HG03045 (cell line): ENCODE measurements around the gene RANBP3.
"Not testable (repeated sequence)": the region's sequence is repeated elsewhere in the genome, so short reads cannot be mapped to it uniquely, and the experiment has no call there.

ENCODE experiments used
- ATAC-seq: cut with Tn5 transposase; IDR thresholded peaks from one replicate; pipeline ENCODE4 v1.9.1; 2021; ENCODE audit warnings: mild to moderate bottlenecking, moderate library complexity; ENCODE audit not compliant: unreplicated experiment

The RANBP3 gene, protein sequence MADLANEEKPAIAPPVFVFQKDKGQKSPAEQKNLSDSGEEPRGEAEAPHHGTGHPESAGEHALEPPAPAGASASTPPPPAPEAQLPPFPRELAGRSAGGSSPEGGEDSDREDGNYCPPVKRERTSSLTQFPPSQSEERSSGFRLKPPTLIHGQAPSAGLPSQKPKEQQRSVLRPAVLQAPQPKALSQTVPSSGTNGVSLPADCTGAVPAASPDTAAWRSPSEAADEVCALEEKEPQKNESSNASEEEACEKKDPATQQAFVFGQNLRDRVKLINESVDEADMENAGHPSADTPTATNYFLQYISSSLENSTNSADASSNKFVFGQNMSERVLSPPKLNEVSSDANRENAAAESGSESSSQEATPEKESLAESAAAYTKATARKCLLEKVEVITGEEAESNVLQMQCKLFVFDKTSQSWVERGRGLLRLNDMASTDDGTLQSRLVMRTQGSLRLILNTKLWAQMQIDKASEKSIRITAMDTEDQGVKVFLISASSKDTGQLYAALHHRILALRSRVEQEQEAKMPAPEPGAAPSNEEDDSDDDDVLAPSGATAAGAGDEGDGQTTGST

DNA sequence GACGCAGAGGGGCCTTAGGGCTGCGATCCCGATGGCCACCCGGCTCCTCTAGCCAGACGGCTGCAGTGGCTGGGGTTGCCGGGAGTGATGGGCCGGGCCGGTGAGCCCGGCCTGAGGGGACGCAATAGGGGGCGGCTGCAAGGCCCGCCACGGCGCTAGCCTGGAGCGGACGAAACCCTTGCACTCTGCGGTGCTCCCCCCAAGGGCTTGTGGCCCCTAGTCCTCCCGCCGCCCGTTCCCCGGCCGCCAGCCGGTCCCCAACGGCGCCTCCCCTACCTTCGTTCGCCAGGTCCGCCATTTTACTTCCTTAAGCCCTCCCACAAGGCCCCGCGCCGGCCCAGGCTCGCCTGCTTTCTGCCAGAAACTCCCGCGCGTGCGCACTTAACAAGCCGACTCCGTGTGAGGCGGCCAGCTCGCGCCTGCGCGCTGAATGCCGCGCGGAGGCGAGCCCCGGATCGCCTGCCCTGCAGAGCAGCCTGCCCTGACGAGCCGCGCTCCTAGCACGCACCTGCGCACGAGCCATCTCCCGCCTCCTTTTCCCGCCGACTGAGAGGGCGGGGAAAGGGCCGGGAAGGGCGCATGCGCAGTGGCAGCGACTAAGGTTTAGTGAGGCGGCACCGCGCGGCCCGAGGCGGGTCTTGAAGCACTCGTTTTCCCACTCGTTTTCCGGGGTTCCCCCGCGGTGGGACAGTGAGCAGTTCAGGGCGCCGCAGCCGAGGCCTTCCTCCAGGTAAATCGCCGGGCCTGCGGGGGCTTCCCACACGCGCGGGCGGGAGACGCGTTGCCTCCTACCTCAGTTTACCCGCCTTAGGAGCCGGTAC is at the start of gene RANBP3:
RANBP3 (minus strand) TSS at position 356 of the 821 bp plus-strand sequence; CDS start at position 298, 58 bp downstream.
- ATAC-seq = peak; percentile 82

DNA sequence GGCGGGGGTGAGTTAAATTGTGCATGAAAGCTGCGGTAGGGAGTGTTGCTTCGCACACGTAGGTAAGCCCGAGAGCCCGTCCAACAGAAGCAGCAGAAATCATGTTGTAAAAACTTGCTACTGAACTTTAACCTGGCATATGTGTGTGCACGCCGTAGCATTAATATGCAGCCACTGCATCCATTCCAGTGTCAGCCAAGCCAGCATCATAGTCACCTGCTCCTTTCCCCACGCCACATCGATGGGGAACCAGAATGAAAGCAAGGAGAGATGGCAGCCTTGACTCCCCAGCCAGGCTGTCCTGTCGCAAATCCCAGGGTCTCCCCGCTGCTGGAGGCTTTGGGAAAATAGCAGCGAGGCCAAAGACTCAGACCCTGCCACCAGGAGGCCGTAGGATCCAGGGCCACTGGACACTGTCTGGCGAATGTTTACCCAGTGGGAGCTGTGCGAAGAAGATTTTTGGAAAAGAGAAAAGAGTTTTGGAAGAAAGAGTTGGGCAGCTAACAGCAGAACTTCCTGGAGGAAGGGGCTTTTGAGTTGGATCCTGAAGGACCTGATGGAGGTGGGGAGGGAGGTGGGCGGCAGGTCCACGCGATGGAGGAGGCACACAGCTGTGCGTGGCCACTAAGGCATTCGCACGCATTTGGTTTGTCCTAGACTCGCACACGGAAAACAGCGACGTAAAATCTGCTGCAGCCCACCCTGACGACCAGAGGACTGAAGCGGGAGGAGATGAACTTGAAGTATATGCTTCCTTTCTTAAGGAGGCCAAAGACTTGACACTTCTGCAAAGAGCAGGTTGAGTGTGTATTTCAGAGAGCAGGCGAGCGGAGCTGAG is 48.7 kb upstream of the RANBP3 start:
- ATAC-seq = no peak

DNA sequence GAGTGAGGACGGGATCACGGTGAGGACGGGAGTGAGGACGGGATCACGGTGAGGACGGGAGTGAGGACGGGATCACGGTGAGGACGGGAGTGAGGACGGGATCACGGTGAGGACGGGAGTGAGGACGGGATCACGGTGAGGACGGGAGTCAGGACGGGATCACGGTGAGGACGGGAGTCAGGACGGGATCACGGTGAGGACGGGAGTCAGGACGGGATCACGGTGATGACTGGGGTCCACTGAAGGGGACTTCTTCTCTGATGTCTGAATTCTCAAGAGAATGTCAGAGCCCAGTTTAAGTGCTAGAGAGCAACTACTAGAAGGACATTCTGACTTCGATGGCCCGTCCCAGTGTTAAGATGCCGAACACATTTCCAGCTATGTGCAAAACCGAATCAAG is 46.8 kb upstream of the RANBP3 start:
- ATAC-seq = not testable (repeated sequence)

DNA sequence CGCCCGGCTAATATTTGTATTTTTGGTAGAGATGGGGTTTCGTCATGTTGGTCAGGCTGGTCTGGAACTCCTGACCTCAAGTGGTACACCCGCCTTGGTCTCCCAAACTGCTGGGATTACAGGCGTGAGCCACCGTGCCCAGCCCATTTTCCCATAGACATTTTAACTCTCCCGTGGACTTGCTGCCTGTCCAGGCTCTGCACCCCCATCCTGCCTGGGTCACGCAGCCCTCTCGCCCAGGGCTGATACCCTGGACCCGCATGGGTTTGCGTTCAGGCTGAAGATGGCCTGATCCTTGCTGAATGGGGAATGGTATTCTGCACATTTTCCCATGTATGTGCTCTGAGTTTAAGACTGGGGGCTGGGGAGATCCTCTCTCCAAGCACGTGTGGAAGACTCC is 46.0 kb upstream of the RANBP3 start:
- no peak for ATAC-seq

DNA sequence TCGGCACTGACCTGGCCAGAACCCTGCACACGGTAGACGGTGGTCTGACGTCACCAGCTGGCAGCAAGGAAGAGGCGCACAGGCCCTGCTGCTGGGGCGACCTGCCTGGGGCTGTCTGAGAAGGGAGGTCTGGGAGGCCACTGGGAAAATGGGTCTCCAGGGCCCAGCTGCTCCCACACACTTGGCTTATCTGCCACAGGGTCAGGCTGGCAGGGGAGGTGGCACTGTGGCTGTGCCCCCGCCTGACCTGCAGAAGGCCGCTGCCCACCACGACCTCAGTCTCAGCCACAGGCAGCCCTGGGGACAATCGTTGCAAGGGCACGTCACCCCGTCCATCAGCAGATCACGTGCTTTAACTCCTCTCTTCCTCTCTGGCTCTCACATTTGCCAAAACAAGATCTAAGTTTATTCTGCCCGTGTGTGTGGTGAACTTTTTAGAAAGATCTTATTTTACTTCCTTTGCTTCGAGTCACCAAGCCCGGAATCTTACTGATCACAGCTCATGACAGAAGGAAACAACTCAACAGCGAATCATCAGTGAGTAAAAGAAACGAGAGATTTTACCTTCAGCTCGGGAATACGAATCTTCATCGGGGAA is 45.2 kb upstream of the RANBP3 start:
- no peak for ATAC-seq

DNA sequence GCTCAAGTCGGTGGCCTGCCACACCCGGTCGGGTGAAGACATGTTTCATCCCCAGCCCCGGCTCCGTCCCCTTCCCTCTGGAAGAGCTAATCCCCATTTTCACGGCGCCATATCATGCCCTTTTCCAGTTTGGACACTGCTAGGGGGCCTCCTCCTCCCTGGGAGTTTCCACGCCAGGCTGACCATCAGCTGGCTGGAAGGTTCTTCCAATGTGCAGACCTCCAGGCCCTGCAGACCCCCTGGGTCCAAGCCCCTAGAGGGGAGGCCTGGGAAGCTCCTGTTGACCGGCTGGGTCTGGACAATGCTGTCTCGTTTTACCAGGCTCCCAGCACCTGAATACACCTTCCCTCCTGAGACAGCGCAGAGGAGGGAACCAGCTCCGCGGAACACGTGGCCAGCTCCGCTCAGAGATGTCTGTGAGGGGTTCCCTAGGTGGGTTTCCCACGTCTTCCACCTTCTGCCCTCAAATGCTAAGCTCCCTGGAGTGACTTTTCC is 44.7 kb upstream of the RANBP3 start:
- ATAC-seq = no peak

DNA sequence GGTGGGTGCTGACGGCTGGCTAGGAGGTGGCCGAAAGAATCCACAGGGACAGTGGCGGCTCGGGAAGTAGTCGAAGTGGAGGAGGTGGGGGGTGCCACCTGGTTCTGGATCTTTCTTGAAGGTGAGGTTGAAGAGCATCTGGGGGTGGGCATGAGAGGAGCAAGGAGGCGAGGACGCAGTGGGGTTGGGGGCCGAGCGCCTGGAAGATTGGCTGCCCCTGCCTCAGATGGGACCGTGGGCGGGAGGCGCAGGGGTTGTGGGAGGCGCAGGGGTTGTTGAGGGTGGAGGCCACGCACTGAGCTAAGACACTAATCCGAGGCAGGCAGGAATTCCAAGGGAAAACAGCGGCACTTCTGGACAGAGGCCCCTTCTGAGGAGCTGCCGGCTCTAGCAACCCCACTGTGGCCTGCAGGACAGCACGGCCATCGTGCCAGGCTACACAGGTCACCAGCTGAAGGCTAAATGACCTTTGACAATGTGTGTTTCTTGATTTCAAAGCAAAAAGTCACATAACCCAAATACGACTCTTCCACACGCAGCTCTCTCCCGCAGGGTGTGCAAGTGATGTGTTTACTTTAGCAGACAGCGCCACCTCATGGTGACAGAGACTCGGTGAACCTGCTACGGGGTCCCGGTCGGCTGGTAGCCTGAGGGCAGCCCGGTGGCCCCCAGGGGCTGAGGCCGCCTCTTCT is 44.1 kb upstream of the RANBP3 start:
- no peak for ATAC-seq

DNA sequence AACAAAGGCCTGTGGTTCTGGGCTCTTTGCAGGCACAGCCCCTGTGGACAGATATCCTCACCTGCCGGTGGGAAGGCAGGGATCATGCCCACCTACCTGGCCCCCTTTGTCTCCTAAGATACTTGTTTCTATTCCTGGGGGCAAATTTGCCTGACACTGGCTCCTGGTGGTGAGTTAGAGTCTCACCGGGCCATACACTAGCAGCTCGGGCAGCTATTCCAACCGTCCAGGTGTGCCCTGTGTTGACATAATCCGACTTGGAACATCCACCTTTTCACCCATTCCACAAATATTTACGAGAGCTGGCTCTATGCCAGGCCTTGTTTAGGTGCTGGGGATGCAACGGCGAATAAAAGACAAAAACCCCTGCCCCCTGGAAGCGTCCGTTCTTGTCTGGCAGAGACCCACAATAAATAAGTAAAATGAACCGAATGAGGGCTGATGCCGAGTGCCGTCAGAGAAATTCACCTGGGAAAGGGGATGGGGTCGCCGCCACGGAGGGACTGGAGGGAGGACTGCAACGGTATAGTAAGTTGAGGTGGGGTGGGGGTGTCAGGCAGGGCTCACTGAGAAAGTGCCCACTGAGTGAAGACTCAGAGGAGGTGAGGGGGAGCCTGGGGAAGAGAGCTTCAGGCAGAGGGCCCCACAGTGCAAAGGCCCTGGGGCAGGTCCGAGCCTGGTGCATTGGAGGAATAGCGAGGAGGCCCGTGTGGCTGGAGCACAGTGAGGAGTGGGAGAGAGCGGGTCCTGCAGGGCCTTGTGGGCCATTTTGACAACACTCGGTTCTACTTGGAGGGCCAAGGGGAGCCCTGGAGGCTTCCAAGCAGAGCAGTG is 43.2 kb upstream of the RANBP3 start:
- ATAC-seq = no peak

DNA sequence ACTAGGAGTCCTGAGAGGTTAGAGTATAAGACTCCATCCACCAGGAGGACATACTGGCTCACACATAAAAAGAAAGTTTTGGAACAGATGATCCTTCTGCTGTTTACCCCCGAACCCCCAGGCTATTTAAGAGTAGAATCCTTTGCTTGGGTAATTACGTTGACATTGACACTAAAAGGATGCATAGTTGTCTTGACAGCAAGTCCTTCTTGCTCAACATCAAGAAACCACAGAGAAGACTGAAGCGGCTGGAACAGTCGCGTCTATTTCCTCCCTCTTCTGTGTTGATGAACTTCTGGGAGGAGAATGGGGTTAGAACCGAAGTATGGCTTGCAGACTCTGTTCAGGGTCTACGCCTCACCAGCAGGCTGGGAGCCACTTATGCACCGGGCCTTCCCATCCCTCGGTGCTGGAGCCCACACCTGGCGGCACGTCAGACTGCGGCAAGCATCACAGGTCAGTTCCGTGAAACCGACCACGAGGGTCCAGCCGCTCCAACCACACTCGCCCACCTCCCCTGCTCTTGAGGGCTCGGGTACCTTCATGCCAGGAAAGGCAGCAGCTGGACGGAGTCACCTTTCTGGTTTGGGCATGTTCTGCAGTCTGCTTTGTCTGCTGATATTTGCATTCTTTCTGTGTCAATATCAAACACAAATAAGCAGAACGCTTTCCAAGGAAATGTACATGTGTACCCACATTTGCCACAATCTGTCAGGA is 42.4 kb upstream of the RANBP3 start:
- no peak for ATAC-seq

DNA sequence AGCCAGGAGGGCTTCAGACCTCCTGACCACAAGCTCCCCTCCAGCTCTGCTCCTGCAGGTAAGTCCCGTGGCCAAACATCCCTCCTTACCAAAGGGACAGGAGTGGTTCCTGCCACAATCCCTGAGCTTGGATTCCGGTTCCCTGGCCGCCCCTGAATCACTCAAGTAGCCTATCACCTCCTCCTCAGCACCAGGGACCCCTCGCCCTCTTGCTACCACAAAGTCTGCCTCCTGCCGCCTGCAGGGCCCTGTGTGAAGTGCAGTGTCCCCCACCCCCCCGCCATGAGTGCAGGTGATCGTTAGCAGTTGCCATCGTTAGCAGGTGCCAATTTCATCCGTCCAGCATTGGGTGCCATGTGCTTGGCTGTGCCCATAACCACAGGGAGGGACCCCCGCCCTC is 40.8 kb upstream of the RANBP3 start:
- no peak for ATAC-seq

DNA sequence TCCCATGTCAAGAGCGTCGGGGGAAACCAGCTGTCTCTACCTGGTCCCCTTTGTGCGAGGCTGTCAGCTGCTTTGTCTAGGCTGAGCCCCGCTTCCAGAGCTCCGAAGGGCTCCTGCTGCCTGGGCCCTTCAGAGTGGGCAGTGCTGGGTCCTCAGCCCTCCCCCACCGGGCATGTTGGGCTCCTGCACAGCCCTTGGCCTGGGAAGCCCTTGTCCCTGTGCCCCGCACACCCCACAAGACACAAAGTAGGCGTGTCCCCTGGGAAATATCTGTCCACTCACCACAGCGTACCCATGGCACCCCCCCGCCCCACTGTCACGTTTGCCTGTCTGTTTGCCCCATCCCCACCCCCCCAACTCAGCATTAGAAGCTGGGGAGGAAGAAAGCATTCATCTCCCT is 39.6 kb upstream of the RANBP3 start:
- no peak for ATAC-seq

DNA sequence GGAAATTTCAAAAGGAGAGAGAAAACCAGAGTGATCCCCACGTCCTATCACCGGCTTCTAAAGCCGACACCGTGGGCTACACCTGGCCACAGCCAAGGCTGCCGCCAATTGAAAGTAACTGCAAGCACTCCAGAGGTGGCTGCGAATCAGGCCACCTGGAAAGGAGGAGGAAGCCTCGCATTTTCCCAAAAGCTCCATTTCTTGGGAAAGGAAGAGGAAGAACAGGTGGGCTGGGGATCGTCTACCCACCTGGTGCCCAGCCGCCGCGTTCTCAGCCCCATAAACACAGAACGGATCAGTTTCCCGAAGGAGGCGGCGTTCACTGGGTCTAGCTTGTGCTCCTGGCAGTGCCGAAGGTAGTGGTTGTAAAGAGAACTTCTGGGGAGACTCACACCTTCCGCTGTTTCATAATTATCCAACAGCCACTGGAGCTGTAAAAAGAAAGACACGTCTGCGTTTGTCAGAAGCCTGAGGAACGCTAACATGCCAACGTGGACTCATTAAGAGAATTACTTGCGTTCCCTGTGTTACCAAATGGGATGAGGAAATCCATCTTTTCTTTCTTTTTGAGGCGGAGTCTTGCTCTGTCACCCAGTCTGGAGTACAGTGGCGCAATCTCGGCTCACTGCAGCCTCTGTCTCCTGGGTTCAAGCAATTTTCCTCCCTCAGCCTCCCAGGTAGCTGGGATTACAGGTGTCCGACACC is 38.1 kb upstream of the RANBP3 start:
- ATAC-seq = no peak

DNA sequence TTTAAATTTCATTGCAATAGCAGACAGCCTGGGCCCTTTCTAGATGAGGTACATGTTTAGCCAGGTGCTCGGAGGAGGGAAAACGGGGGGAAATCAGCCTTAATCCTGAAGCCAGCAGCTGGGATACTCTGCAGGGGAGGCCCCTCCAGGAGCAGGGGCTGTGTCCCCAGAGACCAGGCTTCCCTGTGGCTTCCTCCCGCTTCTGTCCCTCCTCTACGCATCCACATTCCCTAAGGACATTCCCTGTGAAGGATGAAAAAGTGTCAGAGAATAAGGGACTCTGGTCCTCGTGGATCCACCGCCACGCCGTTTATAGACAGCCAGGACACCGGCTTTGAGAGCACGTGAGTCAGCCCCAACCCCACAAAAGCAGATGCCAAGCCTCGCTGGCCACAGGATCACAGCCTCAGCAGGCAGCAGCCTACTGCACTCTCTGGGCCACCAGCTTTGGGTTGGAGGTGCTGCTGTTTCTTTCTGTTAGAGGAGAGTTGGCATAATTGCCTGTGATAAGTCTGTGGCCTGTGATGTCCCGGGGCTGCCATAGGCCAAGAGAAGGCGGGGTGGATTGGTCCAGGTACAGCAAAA is 36.7 kb upstream of the RANBP3 start:
- no peak for ATAC-seq

DNA sequence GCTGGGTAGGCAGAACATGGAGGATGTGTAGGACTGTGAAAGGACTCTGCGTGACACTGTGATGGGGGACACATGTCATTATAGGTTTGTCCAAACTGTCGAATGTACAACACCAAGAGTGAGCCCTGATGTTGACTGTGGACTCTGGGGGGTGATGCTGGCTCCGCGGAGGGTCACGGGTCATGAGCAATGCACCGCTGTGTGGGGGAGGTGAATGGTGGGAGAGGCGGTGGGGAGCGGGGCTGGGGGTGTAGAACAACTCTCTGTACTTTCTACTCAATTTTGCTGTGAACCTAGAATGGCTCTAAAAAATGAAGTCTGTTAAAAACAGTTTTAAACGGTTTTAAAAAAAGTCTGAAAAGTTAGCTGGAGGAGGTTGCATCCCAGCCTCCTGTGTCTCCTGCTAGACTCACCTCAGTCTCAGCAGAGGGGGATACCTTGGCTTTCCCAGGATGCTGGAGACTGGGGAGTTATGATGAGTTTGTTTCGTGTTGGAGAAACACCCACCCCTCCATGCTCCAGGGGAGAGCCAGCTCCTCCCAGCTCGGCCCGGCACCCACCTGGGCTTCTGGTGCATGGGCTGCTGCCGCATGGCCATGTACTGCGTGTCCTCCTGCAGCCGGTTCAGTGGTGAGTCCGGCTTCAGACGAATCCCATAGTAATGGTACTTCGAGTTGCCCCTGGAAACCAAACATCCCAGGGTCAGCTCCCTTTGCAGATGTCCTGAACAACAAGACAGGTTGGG is 34.7 kb upstream of the RANBP3 start:
- ATAC-seq = no peak

DNA sequence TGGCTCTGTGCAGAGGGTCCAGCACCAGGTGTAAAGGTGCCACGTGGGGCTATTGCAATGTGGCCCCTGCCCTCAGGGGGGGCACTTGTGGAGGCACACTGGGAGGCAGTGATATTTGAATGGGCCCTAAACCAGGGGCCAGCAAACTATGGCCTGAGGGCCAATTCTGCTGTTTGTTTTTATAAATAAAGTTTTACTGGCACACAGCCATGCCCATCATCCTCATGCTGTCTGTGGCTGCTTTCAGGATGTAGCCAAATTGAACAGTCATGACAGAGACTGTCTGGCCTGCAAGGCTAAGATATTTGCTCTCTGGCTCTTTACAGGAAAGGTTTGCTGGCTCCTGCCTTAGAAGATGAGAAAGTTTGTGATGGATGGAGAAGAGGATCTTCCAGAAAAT is 33.9 kb upstream of the RANBP3 start:
- no peak for ATAC-seq

DNA sequence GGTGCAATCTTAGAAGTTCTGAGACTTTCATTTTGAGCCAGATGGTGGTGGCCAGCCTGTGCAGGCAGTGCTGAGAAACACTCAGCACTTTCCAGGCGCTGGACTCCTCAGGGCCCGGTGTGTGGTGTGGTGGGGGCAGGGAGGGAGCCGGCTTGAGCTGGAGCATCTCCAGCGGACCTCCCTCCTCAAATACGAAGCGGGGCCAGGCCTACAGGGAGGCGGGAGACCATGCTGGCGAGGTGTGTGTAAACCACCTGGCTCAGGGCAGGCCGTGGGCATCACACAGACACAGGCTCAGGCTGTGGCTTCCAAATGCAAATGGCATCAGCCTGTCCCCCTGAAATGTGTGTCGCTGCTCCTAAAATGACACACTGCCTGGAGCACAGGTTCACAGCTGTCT is 33.3 kb upstream of the RANBP3 start:
- no peak for ATAC-seq

DNA sequence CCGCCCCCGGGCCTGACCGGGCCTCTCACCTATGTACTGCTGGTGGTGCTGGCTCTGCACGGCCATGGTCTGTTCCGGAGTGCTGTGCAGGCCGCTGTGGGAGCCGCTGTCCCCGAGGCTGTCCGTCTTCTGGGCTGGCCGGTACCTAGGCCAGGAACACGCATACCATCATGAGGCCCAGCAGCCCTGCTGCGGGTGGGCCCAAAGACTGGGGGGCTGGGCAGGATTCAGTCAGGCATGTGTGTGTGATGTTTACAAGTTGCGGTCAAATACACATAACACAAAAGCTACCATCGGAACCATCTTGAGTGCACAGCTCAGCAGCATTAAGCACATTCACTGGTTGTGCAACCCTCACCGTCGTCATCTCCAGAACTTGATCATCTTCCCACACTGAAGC is 32.2 kb upstream of the RANBP3 start:
- no peak for ATAC-seq
